HepG2 (cell line): Measurements from ENCODE around the gene CNOT10. TPM values are rescaled to one million over a fixed set of nuclear protein-coding genes. Genes with fewer than 3 reads are reported as not detected.

Source experiments
- AGO2 ChIP-seq: fragments of 200-400 bp; formaldehyde crosslinking; optimal IDR thresholded peaks from 2 replicates; pipeline ENCODE3; 2017; ENCODE audit warnings: mild to moderate bottlenecking, low read depth, low read length, moderate library complexity
- DR1 ChIP-seq: sonication (generic); formaldehyde crosslinking; IDR thresholded peaks from 2 replicates; pipeline ENCODE4 v1.8.0; 2021; ENCODE audit warnings: mild to moderate bottlenecking, missing genetic modification reagents, inconsistent platforms
- GATAD1 ChIP-seq: IDR thresholded peaks from 2 replicates; pipeline ENCODE4 v1.6.1; 2016; ENCODE audit warnings: missing genetic modification reagents, missing compliant biosample characterization
- HOXD1 ChIP-seq: sonication (generic); formaldehyde crosslinking; IDR thresholded peaks from 2 replicates; pipeline ENCODE4 v1.5.0; 2020; ENCODE audit warnings: missing genetic modification reagents
- MAZ ChIP-seq, 2 experiments: sonication (generic) in 1 of 2; formaldehyde crosslinking in 1 of 2; IDR thresholded peaks; 2 replicates each; pipeline versions ENCODE4 v1.5.0 to v1.6.1; 2012 to 2020; ENCODE audit warnings: low read depth in 2 of 2, mild to moderate bottlenecking in 2 of 2, borderline replicate concordance in 1 of 2, improper control_type of control experiment in 1 of 2, low read length in 1 of 2, missing genetic modification reagents in 1 of 2, moderate library complexity in 1 of 2
- MEF2D ChIP-seq: sonication (generic); formaldehyde crosslinking; IDR thresholded peaks from 2 replicates; pipeline ENCODE4 v1.5.1; 2020; ENCODE audit warnings: mild to moderate bottlenecking, missing genetic modification reagents
- NR2F2 ChIP-seq: IDR thresholded peaks from 2 replicates; pipeline ENCODE4 v1.6.1; 2012; ENCODE audit warnings: low read depth, inconsistent platforms, borderline replicate concordance
- SIN3A ChIP-seq: IDR thresholded peaks from 2 replicates; pipeline ENCODE4 v1.6.1; 2011; ENCODE audit warnings: low read depth, mild to moderate bottlenecking, control low read depth, low read length, borderline replicate concordance
- SOX6 ChIP-seq, 2 experiments: fragments of 450-650 bp in 1 of 2; sonication (generic) in 1 of 2; formaldehyde crosslinking in 1 of 2; IDR thresholded peaks; 2 replicates each; pipeline versions ENCODE4 v1.4.0 to v1.6.1; 2017 to 2020; ENCODE audit warnings: antibody characterized with exemption in 1 of 2, mild to moderate bottlenecking in 1 of 2, missing genetic modification reagents in 1 of 2
- TSC22D2 ChIP-seq: sonication (generic); formaldehyde crosslinking; IDR thresholded peaks from 2 replicates; pipeline ENCODE4 v1.5.1; 2020; ENCODE audit warnings: missing genetic modification reagents, mild to moderate bottlenecking, borderline replicate concordance
- ZNF121 ChIP-seq: sonication (generic); formaldehyde crosslinking; IDR thresholded peaks from 2 replicates; pipeline ENCODE4 v1.5.0; 2020; ENCODE audit warnings: mild to moderate bottlenecking, missing genetic modification reagents
- ZNF296 ChIP-seq: sonication (generic); formaldehyde crosslinking; conservative IDR thresholded peaks from 2 replicates; pipeline ENCODE4 v1.5.0; 2020; ENCODE audit warnings: mild to moderate bottlenecking, missing genetic modification reagents
- ZNF3 ChIP-seq: IDR thresholded peaks from 2 replicates; pipeline ENCODE4 v1.7.0; 2017; ENCODE audit warnings: inconsistent platforms
- ZNF383 ChIP-seq: sonication (generic); formaldehyde crosslinking; IDR thresholded peaks from 2 replicates; pipeline ENCODE4 v1.4.0; 2020; ENCODE audit warnings: missing genetic modification reagents, mild to moderate bottlenecking, borderline replicate concordance
- polyA plus RNA-seq, 8 experiments: library from polyadenylated mRNA; depleted of rRNA in 3 of 8; stranded (reverse) in 7 of 8; unstranded in 1 of 8; fragments of >200 nt; fragmentation: Illumina TruSeq in 4 of 8; extraction: Trizol in 4 of 8; gene quantifications; 2 replicates each; pipeline versions ENCODE4 v1.2.1 to v1.2.3, GENCODE V29; 2011 to 2016; ENCODE audit warnings: low read depth in 4 of 8, missing spikeins in 1 of 8, mixed read lengths in 1 of 8; ENCODE audit not compliant: insufficient read depth in 1 of 8
- total RNA-seq, 5 experiments: library from RNA; depleted of rRNA; stranded (reverse); fragments of >200 nt; fragmentation: Illumina TruSeq; extraction: Trizol; gene quantifications; 2 replicates each; pipeline ENCODE4 v1.2.3, GENCODE V29; 2016; ENCODE audit warnings: low read depth in 1 of 5
- TF ChIP-seq, protein P1 (sequence below): sonication (generic); formaldehyde crosslinking; IDR thresholded peaks from 2 replicates; pipeline ENCODE4 v1.4.0; 2020; ENCODE audit warnings: missing genetic modification reagents
- TF ChIP-seq, protein P2 (sequence below): sonication (generic); formaldehyde crosslinking; IDR thresholded peaks from 2 replicates; pipeline ENCODE4 v1.4.0; 2020; ENCODE audit warnings: missing genetic modification reagents
- TF ChIP-seq, protein P3 (sequence below): sonication (generic); formaldehyde crosslinking; IDR thresholded peaks from 2 replicates; pipeline ENCODE4 v1.4.0; 2020; ENCODE audit warnings: missing genetic modification reagents
- TF ChIP-seq, protein P4 (sequence below), 2 experiments: sonication (generic) in 1 of 2; formaldehyde crosslinking in 1 of 2; IDR thresholded peaks; 2 replicates each; pipeline versions ENCODE4 v1.6.1 to v1.9.0; 2014 to 2022; ENCODE audit warnings: antibody characterized with exemption in 1 of 2, borderline replicate concordance in 1 of 2, inconsistent platforms in 1 of 2, low read depth in 1 of 2, missing genetic modification reagents in 1 of 2

CNOT10 gene
- total and polyA plus RNA-seq, 2 of the 13 experiments (the other 11 are each of a cell fraction or from before 2014, with no cell fraction given), result 21.2 to 34.1 TPM

DNA sequence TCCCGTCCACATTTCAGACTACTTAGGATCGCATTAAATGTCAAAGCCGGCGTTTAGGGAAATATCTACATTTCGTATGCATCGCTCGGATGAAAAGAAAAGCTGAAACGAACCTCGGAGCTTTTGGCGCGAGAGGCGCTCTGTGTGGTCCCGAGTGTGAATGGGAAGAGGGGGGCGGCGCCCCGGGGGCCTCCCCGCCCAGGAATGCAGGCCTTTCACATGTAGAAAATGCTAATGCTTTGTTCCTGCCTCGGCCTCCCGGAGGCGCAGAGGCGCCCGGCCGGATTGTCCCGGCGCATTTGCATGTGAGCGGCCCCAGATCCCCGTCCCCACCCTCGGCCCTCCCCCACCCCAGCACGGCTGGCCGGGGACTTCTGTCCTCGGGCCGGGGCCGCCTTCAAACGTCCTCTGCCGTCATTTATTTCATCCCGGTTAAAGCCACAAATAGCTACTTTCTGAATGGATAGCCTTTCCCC is 95.8 kb downstream of the CNOT10 start (continued):
- TF ChIP-seq ZNF3 (CRISPR knock-in tag) (no peak), ZNF296 (CRISPR knock-in tag) (0 out of 2 replicates have a peak, but pooled peaks have one; percentile 45), TSC22D2 (CRISPR knock-in tag) (0 out of 2 replicates have a peak, but pooled peaks have one; percentile 28), NR2F2 (0 out of 2 replicates have a peak, but pooled peaks have one; percentile 15), SOX6 (IDR thresholded peaks at IDR 0.05) (no peak), SOX6 (CRISPR knock-in tag; IDR thresholded peaks at IDR 0.05) (peak; percentile 53), DR1 (CRISPR knock-in tag) (0 out of 2 replicates have a peak, but pooled peaks have one; percentile 20), ZNF383 (CRISPR knock-in tag) (no peak), MAZ (IDR thresholded peaks at IDR 0.05; ENCODE audit: borderline replicate concordance, low read depth, low read length) (peak; percentile 71; the same call in 1 of the 2 replicates), MAZ (CRISPR knock-in tag; IDR thresholded peaks at IDR 0.05; ENCODE audit: low read depth) (no peak), AGO2 (no peak), ZNF121 (CRISPR knock-in tag) (peak; percentile 77), GATAD1 (0 out of 2 replicates have a peak, but pooled peaks have one; percentile 7), SIN3A (peak; percentile 50; the same call in 1 of the 2 replicates), HOXD1 (CRISPR knock-in tag) (0 out of 2 replicates have a peak, but pooled peaks have one; percentile 35), MEF2D (no peak)
- TF ChIP-seq, protein P1, sequence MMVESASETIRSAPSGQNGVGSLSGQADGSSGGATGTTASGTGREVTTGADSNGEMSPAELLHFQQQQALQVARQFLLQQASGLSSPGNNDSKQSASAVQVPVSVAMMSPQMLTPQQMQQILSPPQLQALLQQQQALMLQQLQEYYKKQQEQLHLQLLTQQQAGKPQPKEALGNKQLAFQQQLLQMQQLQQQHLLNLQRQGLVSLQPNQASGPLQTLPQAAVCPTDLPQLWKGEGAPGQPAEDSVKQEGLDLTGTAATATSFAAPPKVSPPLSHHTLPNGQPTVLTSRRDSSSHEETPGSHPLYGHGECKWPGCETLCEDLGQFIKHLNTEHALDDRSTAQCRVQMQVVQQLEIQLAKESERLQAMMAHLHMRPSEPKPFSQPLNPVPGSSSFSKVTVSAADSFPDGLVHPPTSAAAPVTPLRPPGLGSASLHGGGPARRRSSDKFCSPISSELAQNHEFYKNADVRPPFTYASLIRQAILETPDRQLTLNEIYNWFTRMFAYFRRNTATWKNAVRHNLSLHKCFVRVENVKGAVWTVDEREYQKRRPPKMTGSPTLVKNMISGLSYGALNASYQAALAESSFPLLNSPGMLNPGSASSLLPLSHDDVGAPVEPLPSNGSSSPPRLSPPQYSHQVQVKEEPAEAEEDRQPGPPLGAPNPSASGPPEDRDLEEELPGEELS (CRISPR knock-in tag), result peak; percentile 44; the same call in 1 of the 2 replicates
- TF ChIP-seq, protein P2, sequence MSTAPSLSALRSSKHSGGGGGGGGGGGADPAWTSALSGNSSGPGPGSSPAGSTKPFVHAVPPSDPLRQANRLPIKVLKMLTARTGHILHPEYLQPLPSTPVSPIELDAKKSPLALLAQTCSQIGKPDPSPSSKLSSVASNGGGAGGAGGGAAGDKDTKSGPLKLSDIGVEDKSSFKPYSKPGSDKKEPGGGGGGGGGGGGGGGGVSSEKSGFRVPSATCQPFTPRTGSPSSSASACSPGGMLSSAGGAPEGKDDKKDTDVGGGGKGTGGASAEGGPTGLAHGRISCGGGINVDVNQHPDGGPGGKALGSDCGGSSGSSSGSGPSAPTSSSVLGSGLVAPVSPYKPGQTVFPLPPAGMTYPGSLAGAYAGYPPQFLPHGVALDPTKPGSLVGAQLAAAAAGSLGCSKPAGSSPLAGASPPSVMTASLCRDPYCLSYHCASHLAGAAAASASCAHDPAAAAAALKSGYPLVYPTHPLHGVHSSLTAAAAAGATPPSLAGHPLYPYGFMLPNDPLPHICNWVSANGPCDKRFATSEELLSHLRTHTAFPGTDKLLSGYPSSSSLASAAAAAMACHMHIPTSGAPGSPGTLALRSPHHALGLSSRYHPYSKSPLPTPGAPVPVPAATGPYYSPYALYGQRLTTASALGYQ (CRISPR knock-in tag), result 0 out of 2 replicates have a peak, but pooled peaks have one; percentile 39
- TF ChIP-seq, protein P3, sequence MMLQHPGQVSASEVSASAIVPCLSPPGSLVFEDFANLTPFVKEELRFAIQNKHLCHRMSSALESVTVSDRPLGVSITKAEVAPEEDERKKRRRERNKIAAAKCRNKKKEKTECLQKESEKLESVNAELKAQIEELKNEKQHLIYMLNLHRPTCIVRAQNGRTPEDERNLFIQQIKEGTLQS, result no peak
- TF ChIP-seq, protein P4, sequence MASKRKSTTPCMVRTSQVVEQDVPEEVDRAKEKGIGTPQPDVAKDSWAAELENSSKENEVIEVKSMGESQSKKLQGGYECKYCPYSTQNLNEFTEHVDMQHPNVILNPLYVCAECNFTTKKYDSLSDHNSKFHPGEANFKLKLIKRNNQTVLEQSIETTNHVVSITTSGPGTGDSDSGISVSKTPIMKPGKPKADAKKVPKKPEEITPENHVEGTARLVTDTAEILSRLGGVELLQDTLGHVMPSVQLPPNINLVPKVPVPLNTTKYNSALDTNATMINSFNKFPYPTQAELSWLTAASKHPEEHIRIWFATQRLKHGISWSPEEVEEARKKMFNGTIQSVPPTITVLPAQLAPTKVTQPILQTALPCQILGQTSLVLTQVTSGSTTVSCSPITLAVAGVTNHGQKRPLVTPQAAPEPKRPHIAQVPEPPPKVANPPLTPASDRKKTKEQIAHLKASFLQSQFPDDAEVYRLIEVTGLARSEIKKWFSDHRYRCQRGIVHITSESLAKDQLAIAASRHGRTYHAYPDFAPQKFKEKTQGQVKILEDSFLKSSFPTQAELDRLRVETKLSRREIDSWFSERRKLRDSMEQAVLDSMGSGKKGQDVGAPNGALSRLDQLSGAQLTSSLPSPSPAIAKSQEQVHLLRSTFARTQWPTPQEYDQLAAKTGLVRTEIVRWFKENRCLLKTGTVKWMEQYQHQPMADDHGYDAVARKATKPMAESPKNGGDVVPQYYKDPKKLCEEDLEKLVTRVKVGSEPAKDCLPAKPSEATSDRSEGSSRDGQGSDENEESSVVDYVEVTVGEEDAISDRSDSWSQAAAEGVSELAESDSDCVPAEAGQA (IDR thresholded peaks at IDR 0.05; ENCODE audit: low read depth), result no peak
- TF ChIP-seq, protein P4 (CRISPR knock-in tag; IDR thresholded peaks at IDR 0.05; ENCODE audit: borderline replicate concordance), result 0 out of 2 replicates have a peak, but pooled peaks have one; percentile 71
